ENCODE results near the gene ADGRG2. TPM values are rescaled to one million over a fixed set of nuclear protein-coding genes. Genes with fewer than 3 reads are reported as not detected.
"Not testable (repeated sequence)": the region's sequence is repeated elsewhere in the genome, so short reads cannot be mapped to it uniquely, and the experiment has no call there.

ADGRG2 gene
- total and polyA plus RNA-seq, 2 experiments from 2014 or later: 1.4 to 2.9 TPM

DNA sequence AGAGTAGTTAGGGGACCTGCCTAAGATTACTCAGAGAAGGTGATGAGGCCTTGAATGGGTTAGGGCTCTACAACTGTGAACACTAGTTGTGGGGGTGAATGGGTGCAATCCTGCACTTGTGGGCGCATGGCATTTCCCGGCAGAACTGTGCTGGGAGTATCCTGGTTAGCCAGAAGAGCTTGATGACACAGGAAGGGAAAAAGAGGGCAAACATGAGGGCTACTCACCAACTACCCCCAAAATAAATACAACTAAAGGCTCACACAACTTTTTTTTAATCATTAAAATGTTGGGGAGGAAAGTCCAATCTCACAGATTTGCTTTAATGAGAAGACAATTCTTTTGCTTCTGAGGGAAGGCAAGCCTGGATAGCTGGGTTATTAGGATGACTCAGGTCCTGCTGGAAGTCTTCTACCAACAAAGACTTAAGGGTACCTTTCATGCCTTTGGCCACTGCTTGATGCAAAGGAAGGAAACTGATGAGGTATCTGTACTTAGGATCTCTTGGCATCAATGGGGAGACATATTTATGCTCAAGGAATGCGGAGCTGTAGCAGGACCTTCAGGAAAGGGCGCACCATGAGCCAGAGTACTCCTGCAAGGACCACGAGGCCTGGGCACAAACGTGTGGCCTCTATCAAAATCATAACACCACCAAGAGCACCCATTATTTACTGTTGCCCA, 141.0 kb downstream of the ADGRG2 start:
- H3K4me1 ChIP-seq (ENCODE audit: low read depth): no peaks in the 10 kb centered on the region
- no peak for TF ChIP-seq CTCF (IDR thresholded peaks at IDR 0.05; ENCODE audit: low read depth, low read length)
- no peaks in the 10 kb centered on the region for H3K9me3 ChIP-seq (ENCODE audit: low read depth)
- H3K4me3 ChIP-seq: no peak overlapping the region
- no peaks in the 10 kb centered on the region for H3K27me3 ChIP-seq
- DNase-seq (ENCODE audit: low read depth in 1 of 2, low spot score in 1 of 2): no peak
- no peaks in the 10 kb centered on the region for H3K36me3 ChIP-seq
- no peak overlapping the region for H3K27ac ChIP-seq

DNA sequence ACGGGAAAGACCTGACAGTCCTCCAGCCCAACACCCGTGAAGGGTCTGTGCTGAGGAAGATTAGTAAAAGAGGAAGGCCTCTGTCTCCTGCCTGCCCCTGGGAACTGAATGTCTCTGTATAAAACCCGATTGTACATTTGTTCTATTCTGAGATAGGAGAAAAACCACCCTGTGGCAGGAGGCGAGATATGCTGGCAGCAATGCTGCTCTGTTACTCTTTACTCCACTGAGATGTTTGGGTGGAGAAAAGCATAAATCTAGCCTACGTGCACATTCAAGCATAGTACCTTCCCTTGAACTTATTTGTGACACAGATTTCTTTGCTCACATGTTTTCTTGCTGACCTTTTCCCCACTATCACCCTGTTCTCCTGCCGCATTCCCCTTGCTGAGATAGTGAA, 142.0 kb downstream of the ADGRG2 start:
- H3K36me3 ChIP-seq; DNase-seq (ENCODE audit: low read depth in 1 of 2, low spot score in 1 of 2); H3K9me3 ChIP-seq (ENCODE audit: low read depth); H3K27ac ChIP-seq; H3K4me3 ChIP-seq; H3K27me3 ChIP-seq; H3K4me1 ChIP-seq (ENCODE audit: low read depth): not testable (repeated sequence)

DNA sequence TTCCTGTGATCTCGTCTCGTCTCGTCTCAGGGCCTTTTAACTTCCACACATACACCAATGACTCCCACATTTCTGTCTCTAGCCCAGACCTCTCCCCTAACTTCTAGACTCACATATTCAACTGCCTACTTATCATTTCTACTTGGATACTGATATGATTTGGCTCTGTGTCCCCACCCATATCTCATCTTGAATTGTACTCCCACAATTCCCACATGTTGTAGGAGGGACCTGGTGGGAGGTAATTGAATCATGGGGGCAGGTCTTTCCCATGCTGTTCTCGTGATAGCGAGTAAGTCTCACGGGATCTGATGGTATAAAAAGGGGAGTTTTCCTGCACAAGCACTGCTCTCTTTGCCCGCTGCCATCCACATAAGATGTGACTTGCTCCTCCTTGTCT, 147.3 kb downstream of the ADGRG2 start:
- Histone ChIP-seq H3K4me3 (no peak overlapping the region), H3K4me1 (ENCODE audit: low read depth) (no peaks in the 10 kb centered on the region), H3K9me3 (ENCODE audit: low read depth) (no peaks in the 10 kb centered on the region), H3K36me3 (no peaks in the 10 kb centered on the region), H3K27me3 (no peaks in the 10 kb centered on the region), H3K27ac (no peak overlapping the region)
- DNase-seq (ENCODE audit: low read depth in 1 of 2, low spot score in 1 of 2): no peak
- TF ChIP-seq CTCF (IDR thresholded peaks at IDR 0.05; ENCODE audit: low read depth, low read length): no peak

DNA sequence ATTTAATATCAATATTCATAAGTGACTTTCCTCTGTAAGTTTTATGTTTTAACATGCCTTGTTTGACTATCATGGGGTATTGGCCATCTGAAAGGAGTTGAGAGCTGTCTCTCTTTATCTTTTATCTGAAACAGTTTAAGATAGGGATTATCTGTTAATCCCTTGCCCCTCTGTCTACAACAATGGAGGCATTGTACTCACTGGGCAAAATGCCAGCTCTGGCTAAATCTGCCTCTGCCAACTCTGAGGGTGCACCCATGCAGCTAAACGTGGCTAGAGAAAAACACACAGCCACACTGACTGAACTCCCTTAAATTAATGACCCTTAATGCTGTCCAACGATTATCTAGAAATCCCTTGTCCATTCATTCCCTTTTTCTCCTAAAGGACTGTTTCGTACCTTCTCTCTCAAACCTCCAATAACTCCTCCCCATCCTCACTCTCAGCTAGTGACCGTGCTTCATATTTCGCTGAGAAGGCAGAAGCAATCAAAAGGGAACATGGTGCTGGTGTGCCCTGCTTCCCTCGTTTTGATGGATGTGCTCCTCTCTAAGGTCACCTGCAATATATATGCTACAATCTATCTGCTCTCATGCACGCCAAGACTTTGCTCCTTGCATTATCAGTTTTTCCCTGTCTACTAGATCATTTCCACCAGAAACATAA, 148.6 kb downstream of the ADGRG2 start:
- Histone ChIP-seq H3K36me3 (no peaks in the 10 kb centered on the region), H3K9me3 (ENCODE audit: low read depth) (no peaks in the 10 kb centered on the region), H3K27ac (no peak overlapping the region), H3K4me1 (ENCODE audit: low read depth) (no peaks in the 10 kb centered on the region), H3K27me3 (no peaks in the 10 kb centered on the region), H3K4me3 (no peak overlapping the region)
- TF ChIP-seq CTCF (IDR thresholded peaks at IDR 0.05; ENCODE audit: low read depth, low read length): no peak
- peak in 1 of 2 donors; percentile 23 for DNase-seq (ENCODE audit: low read depth in 1 of 2, low spot score in 1 of 2)

- DNase-seq (ENCODE audit: low read depth in 1 of 2, low spot score in 1 of 2): no peak
- no peak overlapping the region for H3K4me3 ChIP-seq
- no peak for TF ChIP-seq CTCF (IDR thresholded peaks at IDR 0.05; ENCODE audit: low read depth, low read length)
- H3K36me3 ChIP-seq: no peaks in the 10 kb centered on the region
- H3K4me1 ChIP-seq (ENCODE audit: low read depth): no peaks in the 10 kb centered on the region
- H3K27ac ChIP-seq: no peak overlapping the region
- H3K9me3 ChIP-seq (ENCODE audit: low read depth): no peaks in the 10 kb centered on the region
- H3K27me3 ChIP-seq: no peaks in the 10 kb centered on the region
These were observed 150.8 kb downstream of the ADGRG2 start for GRCh38 chrX:18971506-18971905.

DNA sequence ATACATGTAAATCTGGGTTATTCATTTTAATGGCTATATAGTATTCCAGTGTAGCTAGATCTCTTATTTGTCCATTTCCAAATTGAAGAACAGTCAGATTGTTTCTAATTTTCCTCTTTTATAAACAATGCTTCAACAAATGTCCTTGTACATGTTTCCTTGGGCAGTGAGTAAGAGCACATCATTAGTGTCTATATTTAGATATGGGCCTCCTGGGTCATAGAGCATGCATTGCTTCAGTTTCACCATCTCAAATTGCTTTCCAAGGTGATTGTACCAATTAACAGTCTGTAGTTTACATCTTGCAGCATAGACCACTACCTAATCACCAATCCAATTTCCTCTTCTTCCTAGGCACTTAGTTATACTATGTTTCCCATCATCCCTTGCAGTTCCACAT, 151.8 kb downstream of the ADGRG2 start:
- H3K9me3 ChIP-seq (ENCODE audit: low read depth): no peaks in the 10 kb centered on the region
- TF ChIP-seq CTCF (IDR thresholded peaks at IDR 0.05; ENCODE audit: low read depth, low read length): no peak
- no peaks in the 10 kb centered on the region for H3K4me1 ChIP-seq (ENCODE audit: low read depth)
- no peaks in the 10 kb centered on the region for H3K36me3 ChIP-seq
- H3K4me3 ChIP-seq: no peak overlapping the region
- no peak for DNase-seq (ENCODE audit: low read depth in 1 of 2, low spot score in 1 of 2)
- no peak overlapping the region for H3K27ac ChIP-seq
- no peaks in the 10 kb centered on the region for H3K27me3 ChIP-seq
